Caco-2 (cell line): Measurements from ENCODE around the gene FOXE1. TPM values are rescaled to one million over a fixed set of nuclear protein-coding genes. Genes with fewer than 3 reads are reported as not detected.

Experiments
- BruUV-seq: library from RNA; stranded (reverse); fragments of 400-500 nt; replicated peaks from 2 replicates; lab custom pipeline; 2021; lab: Mats Ljungman, UMichigan
- CTCF ChIA-PET: fragments of 300-600 bp; sonication (Branson Sonifier 250); formaldehyde crosslinking; loops from one replicate; lab custom pipeline; 2022; ENCODE audit warnings: antibody characterized with exemption; lab: Charles Lee
- POLR2A ChIA-PET: fragments of 300-600 bp; sonication (Branson Sonifier 250); formaldehyde crosslinking; loops from one replicate; lab custom pipeline; 2022; ENCODE audit warnings: antibody characterized with exemption; lab: Charles Lee
- DNase-seq, 2 experiments: peaks; one replicate each; pipeline versions ENCODE4 v3.0.0 to v3.0.0-alpha.2; 2020 to 2022
- H3K27me3 ChIP-seq: replicated peaks from 2 replicates; pipeline ENCODE4 v1.6.0; 2011; ENCODE audit warnings: low read length; ENCODE audit not compliant: control insufficient read depth, insufficient read depth
- H3K36me3 ChIP-seq: 2 replicates; pipeline ENCODE4 v1.5.1; 2011; ENCODE audit warnings: low read length; ENCODE audit not compliant: control insufficient read depth, insufficient read depth
- H3K4me1 ChIP-seq: fragments of 250-450 bp; sonication (Bioruptor Pico); 2 replicates; pipeline ENCODE4 v1.5.1; 2020; ENCODE audit warnings: mild to moderate bottlenecking
- H3K4me3 ChIP-seq: 2 replicates; pipeline ENCODE4 v1.5.1; 2011; ENCODE audit warnings: low read depth, mild to moderate bottlenecking, control low read depth, low read length
- H3K9me3 ChIP-seq: fragments of 250-450 bp; sonication (Bioruptor Pico); 2 replicates; pipeline ENCODE4 v1.5.1; 2020; ENCODE audit warnings: mild to moderate bottlenecking, moderate library complexity
- H3K27ac Mint-ChIP-seq: one replicate; pipeline ENCODE4 v1.8.0; 2022; ENCODE audit warnings: mixed read lengths; ENCODE audit not compliant: unreplicated experiment
- H3K27me3 Mint-ChIP-seq: one replicate; pipeline ENCODE4 v1.8.0; 2022; ENCODE audit warnings: mixed read lengths; ENCODE audit not compliant: insufficient read depth, unreplicated experiment
- H3K36me3 Mint-ChIP-seq: one replicate; pipeline ENCODE4 v1.8.0; 2022; ENCODE audit warnings: mild to moderate bottlenecking, mixed read lengths; ENCODE audit not compliant: insufficient read depth, unreplicated experiment
- H3K4me1 Mint-ChIP-seq: one replicate; pipeline ENCODE4 v1.8.0; 2022; ENCODE audit warnings: low read depth, mixed read lengths; ENCODE audit not compliant: unreplicated experiment
- H3K4me3 Mint-ChIP-seq: one replicate; pipeline ENCODE4 v1.8.0; 2022; ENCODE audit warnings: mild to moderate bottlenecking, moderate library complexity, mixed read lengths; ENCODE audit not compliant: unreplicated experiment
- H3K9me3 Mint-ChIP-seq: one replicate; pipeline ENCODE4 v1.8.0; 2022; ENCODE audit warnings: mixed read lengths; ENCODE audit not compliant: unreplicated experiment
- CTCF ChIP-seq, 2 experiments: fragments of 200-600 bp in 1 of 2; IDR thresholded peaks; 1 replicate in 1 of 2; 2 replicates in 1 of 2; pipeline versions ENCODE4 v1.5.1 to v1.8.0; 2011 to 2022; ENCODE audit warnings: antibody characterized with exemption in 1 of 2, control low read depth in 1 of 2, inconsistent platforms in 1 of 2, low read depth in 1 of 2, low read length in 1 of 2, mild to moderate bottlenecking in 1 of 2, moderate library complexity in 1 of 2; ENCODE audit not compliant: insufficient read depth in 1 of 2, severe bottlenecking in 1 of 2, unreplicated experiment in 1 of 2
- intact Hi-C: fragments of 100-400 bp; cut with micrococcal nuclease; formaldehyde crosslinking; loops from one replicate; pipeline ENCODE4 v1.10.0; 2022; ENCODE audit not compliant: unreplicated experiment
- total RNA-seq: library from RNA; stranded (reverse); gene quantifications from 2 replicates; pipeline ENCODE4 v1.2.3, GENCODE V29; 2022

The FOXE1 gene
- total RNA-seq, 1 experiment from 2014 or later = not detected

- Histone ChIP-seq H3K9me3 (peaks cover 18% of the 10 kb centered on the region), H3K27me3 (no peaks in the 10 kb centered on the region), H3K4me3 (no peak overlapping the region), H3K4me1 (no peaks in the 10 kb centered on the region), H3K36me3 (no peaks in the 10 kb centered on the region)
- no TSS peak for BruUV-seq
- DNase-seq = no peak
- Mint-ChIP-seq H3K4me3 (no peak overlapping the region), H3K9me3 (peaks cover 17% of the 10 kb centered on the region), H3K27ac (no peak overlapping the region), H3K36me3 (no peaks in the 10 kb centered on the region), H3K27me3 (no peaks in the 10 kb centered on the region), H3K4me1 (no peaks in the 10 kb centered on the region)
- no peak for TF ChIP-seq CTCF (IDR thresholded peaks at IDR 0.05; ENCODE audit: insufficient read depth in 1 of 2, low read depth in 1 of 2, low read length in 1 of 2, severe bottlenecking in 1 of 2, unreplicated experiment in 1 of 2)
- ChIA-PET CTCF (no interaction called here), POLR2A (no interaction called here)
- intact Hi-C loops = no loop called here
Observed at GRCh38 chr9:97864396-97864795, 11.4 kb downstream of the FOXE1 start.

GRCh38 chr9:97866300-97866699, 13.3 kb downstream of the FOXE1 start:
- no peaks in the 10 kb centered on the region for H3K27me3 Mint-ChIP-seq
- TF ChIP-seq CTCF (IDR thresholded peaks at IDR 0.05; ENCODE audit: insufficient read depth in 1 of 2, low read depth in 1 of 2, low read length in 1 of 2, severe bottlenecking in 1 of 2, unreplicated experiment in 1 of 2) = no peak
- DNase-seq = no peak
- no peaks in the 10 kb centered on the region for H3K36me3 Mint-ChIP-seq
- H3K4me3 Mint-ChIP-seq = no peak overlapping the region
- Histone ChIP-seq H3K4me1 (no peaks in the 10 kb centered on the region), H3K4me3 (no peak overlapping the region), H3K27me3 (no peaks in the 10 kb centered on the region), H3K9me3 (peaks cover 18% of the 10 kb centered on the region), H3K36me3 (no peaks in the 10 kb centered on the region)
- intact Hi-C loops = no loop called here
- POLR2A ChIA-PET = no interaction called here
- CTCF ChIA-PET = no interaction called here
- no peaks in the 10 kb centered on the region for H3K4me1 Mint-ChIP-seq
- H3K27ac Mint-ChIP-seq = no peak overlapping the region
- no TSS peak for BruUV-seq
- peaks cover 17% of the 10 kb centered on the region for H3K9me3 Mint-ChIP-seq

GRCh38 chr9:97866848-97867247, 13.8 kb downstream of the FOXE1 start:
- no TSS peak for BruUV-seq
- H3K27me3 Mint-ChIP-seq = no peaks in the 10 kb centered on the region
- CTCF ChIA-PET = no interaction called here

More at GRCh38 chr9:97866848-97867247, 13.8 kb downstream of the FOXE1 start:
- intact Hi-C loops = no loop called here
- Histone ChIP-seq H3K36me3 (no peaks in the 10 kb centered on the region), H3K4me1 (no peaks in the 10 kb centered on the region), H3K27me3 (no peaks in the 10 kb centered on the region), H3K4me3 (no peak overlapping the region), H3K9me3 (peaks cover 18% of the 10 kb centered on the region)
- H3K4me3 Mint-ChIP-seq = no peak overlapping the region
- H3K9me3 Mint-ChIP-seq = peaks cover 17% of the 10 kb centered on the region
- H3K36me3 Mint-ChIP-seq = no peaks in the 10 kb centered on the region
- no peaks in the 10 kb centered on the region for H3K4me1 Mint-ChIP-seq
- no peak overlapping the region for H3K27ac Mint-ChIP-seq
- no peak for TF ChIP-seq CTCF (IDR thresholded peaks at IDR 0.05; ENCODE audit: insufficient read depth in 1 of 2, low read depth in 1 of 2, low read length in 1 of 2, severe bottlenecking in 1 of 2, unreplicated experiment in 1 of 2)
- POLR2A ChIA-PET = no interaction called here
- DNase-seq = no peak
